GM18511 (cell line): ENCODE data around the gene NSF.
"Not testable (repeated sequence)": the region's sequence is repeated elsewhere in the genome, so short reads cannot be mapped to it uniquely, and the experiment has no call there.

ENCODE experiments used
- ATAC-seq: cut with Tn5 transposase; IDR thresholded peaks from one replicate; pipeline ENCODE4 v1.9.1; 2021; ENCODE audit warnings: mild to moderate bottlenecking, moderate library complexity; ENCODE audit not compliant: unreplicated experiment

The NSF gene

DNA sequence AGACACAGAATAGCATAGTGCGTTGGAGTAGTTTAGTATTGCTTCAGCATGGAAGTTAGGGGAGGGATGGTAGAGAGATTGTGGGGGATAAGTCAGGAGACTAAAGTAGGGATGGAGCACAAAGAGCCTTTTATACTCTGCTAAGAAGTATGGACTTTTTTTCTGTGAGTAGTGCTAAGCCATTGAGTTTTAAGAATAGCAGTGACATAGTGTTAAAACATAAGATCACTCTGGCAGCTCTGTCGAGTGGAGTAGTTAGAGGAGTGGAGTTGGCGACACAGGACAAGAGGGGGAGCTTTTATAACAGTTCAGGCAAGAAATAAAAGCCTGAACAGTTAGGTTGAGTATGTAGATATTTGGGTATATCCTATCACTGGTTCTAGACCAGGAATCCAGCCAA is 106.1 kb downstream of the NSF start:
- not testable (repeated sequence) for ATAC-seq

DNA sequence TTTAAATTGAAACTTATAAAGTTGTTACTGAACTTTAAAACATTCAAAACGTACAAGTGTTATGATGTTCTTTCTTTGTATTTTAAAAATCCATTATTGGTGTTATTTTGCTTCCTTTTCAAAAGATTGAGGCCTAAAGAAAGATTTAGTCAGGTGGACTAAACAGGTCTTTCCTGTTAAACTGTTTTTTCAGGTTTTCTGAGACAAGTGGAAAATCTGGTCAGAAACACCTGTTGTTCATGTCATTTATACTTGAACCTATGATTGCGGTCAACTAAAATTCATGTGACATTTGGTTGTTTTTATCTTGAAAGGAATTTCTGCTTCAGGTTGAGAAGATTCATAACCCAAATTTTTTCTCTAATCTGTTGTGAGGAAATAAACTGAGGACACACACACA is 108.5 kb downstream of the NSF start:
- not testable (repeated sequence) for ATAC-seq

GRCh38 chr17:46717999-46718398 is 127.5 kb downstream of the NSF start:
- no peak for ATAC-seq

GRCh38 chr17:46719891-46720290 is 129.4 kb downstream of the NSF start:
- no peak for ATAC-seq

DNA sequence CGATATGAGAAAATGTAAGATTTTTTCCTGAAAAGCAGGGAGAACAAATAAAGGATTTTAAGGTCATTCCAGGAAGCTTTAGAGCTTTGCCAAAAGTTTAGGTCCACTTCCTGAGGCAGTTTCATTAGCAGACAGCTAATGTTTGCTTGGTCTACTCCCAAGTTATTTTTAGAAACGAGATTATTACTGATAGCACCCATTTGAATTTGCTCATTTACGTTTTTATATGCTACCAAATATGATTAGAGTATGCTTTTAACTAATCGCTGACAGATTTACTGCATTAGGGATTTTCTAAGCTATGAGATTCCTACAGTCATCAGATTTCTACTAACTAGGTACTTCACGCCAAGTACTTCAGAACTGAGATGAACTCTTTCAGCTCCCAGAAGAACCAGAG is 129.9 kb downstream of the NSF start:
- ATAC-seq: no peak

DNA sequence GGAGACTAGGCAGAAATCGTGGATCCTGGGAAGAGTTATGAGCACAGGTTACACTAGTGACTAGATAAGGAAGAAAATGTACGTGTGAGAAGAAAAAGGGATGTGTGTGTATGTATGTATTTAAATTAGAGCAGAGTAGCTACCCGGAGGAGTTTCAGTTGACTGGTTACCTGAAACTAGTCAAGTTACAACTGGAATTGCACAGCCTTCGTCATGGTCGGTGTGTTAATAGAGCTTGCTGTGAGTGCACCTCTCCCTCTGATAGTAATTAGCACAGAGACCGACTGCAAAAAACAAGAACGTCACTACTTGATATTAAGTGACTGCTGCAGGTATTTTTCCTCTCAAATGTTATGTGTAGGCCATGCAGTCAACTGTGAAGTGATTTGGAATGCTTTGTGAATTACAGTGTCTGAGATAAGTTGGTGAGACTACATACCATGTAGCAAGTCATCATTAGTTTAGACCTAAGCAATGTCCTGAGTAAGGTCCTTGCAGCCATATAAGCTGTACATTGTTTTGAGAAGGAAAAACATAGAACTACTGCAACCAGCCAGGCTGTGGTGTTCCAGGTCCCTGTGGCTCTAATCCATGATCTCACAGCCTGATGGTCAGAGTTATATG is 132.3 kb downstream of the NSF start:
- ATAC-seq: no peak

- no peak for ATAC-seq
Measured at GRCh38 chr17:46726206-46726605, 135.7 kb downstream of the NSF start.

DNA sequence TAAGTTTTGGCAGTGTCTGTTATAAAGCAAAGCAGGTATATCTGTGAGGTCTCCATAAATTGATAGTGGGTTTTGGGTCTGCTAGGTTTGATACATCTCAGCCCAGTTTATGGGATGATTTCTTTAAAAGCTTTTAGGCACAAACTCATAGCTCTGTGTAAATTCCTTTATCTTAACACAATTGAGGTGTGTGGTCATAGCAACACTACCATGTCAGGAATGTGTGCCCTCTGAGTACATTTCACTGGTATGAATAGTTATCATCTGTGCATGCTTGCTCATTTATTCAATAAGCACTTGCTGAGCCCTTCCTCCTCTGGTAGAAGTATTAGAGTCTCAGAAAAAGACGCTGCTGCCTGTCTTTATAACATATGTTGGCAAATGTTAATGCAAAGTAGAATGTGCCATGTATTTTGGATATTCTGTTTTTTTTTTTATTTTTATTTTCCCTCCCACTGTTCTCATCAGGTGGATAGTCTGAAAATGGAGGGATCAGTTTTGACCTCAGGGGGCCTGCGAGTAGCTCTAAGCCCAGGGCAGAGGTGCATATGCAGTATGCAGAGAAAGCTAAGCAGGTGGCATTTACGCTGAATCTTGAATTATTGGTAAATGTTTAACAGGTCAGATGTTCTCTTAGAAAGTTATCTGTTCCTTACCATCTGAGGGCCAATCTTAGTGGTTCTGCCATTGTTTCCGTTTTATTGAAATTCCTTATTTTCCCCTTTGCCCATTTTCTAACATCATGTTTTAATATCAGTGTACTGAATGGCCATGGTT is 137.3 kb downstream of the NSF start:
- no peak for ATAC-seq

DNA sequence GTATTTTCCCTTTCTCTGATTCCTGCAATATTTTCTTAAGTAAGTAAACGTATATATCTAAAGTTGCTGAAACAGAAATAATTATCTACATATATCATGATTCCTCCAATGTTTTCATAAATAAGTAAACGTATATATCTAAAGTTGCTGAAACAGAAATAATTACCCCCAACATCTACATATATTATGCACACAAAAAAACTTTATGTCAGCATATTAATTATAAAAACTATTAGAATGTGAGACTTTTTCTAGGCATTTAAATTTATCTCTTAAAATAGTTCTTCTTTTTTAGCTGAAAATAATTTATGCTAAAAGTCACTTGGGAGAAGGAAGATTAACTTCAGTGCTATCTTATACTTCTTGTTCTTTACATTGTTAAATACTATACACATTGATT is 139.6 kb downstream of the NSF start:
- no peak for ATAC-seq

- ATAC-seq: no peak
Measured at GRCh38 chr17:46730679-46731078, 140.2 kb downstream of the NSF start.

DNA sequence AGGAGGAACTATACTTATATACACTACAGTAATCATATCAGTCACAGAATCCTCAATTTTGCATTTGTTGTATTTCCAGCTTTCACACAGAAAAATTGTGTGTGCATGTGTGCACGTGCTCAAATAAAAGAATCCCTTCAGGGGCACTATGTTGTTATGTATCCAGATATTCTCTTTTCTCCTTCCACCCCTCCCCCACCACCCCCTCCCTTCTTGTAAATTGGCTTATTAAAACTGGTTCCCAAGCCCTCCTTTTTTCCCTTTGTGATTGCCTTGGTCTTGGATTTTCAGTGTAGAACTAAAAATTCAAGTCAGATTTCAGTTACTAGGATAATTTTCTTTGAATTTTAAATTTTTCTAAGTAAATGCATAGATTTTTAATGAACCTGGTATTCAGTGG is 141.7 kb downstream of the NSF start:
- ATAC-seq: no peak

GRCh38 chr17:46732754-46733398 is 142.4 kb downstream of the NSF start:
- no peak for ATAC-seq

- ATAC-seq: no peak
Measured at GRCh38 chr17:46733837-46734475, 143.5 kb downstream of the NSF start.

DNA sequence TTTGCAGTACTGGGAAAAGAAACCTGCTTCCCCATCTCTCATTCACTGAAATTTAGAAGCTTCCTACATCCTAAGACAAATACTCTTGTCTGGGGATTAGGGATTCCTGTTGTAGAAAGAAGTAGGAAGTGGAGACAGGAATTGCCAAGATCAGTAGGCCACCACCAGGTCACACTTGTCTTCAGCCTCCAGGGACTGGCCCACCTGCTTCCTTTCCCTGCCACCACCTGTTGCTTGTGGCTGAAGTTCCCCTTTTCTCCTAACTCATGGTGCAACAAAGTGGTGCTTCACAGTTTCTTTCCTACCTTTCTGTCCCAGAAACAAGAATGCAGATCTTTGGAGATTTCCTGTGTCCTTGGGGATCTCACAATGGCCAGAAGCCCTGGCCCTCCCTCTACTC is 145.6 kb downstream of the NSF start:
- no peak for ATAC-seq

DNA sequence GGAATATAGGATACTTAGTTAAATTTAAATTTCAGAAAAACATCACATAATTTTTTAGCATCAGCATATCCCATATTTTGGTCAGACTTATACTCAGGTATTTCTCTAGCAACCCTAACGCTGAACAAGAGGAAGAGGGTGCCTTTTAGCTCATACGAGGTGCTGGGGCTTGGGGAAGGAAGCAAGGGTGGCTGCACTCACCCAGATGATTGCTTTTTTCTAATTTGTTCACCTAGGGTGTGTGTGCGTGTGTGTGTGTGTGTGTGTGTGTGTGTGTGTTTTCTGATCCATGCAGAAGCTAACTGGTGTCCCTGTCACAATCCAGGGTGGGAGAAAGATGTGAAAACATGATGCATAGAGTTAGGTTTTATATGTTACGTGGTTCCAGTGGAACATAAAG is 146.9 kb downstream of the NSF start:
- no peak for ATAC-seq

GRCh38 chr17:46738544-46738943 is 148.1 kb downstream of the NSF start:
- ATAC-seq: no peak

GRCh38 chr17:46739982-46740381 is 149.5 kb downstream of the NSF start:
- no peak for ATAC-seq

DNA sequence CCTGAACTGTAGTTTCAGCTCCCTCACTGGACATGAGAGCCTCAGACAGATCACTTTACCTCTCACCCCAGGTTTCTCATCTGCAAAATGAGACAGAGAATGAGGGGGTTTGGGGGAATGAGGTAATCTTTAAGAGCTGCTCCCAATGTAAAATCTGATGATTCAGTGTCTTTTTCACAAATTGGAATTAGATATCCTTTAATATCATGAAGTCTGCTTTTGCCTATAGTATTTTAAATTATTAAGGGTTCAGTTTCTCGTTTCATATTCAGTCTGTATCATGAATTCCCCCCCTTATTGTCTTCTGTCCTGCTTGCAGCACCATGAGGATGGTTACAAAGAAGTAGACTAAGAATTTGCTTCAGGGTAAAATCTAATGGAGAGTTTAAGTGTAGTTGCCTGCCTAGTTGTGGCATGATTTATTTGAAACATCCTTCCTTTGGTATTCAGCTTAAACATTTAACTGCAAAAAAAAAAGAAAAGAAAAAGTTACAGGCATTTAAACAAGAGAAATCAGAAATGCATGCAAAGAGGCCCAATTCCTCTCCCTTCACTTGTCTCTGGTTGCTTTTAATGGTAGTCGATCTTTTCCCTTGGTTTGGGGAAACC is 150.8 kb downstream of the NSF start:
- ATAC-seq: no peak

- no peak for ATAC-seq
Measured at GRCh38 chr17:46742565-46743270, 152.2 kb downstream of the NSF start.

- no peak for ATAC-seq
Measured at GRCh38 chr17:46744441-46744840, 154.0 kb downstream of the NSF start.

DNA sequence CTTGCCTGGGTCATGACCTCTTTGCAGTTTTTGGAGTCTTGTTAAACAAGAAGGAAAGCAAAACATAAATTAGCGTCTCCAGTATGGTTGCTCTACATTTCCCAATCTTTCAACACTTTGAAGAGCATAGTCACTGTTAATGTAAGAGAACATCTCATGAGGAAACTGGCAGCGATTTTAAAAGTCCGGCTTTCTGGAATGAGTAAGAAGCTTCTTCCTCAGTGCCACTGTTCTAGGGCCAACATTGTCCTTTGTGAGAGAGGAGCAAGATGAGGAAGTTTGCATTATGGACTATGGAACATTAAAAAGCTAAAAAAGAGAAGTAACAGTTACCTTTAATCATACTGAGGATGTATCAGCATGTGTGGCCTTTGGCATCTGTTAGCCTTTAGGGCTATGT is 154.9 kb downstream of the NSF start:
- ATAC-seq: no peak
